B cell (primary cell): ENCODE data around the gene NGDN. TPM values are rescaled to one million over a fixed set of nuclear protein-coding genes. Genes with fewer than 3 reads are reported as not detected.

Experiments
- ATAC-seq: fragments of 200-7000 bp; cut with Tn5 transposase; one replicate; pipeline ENCODE4 v1.10.0; 2021; ENCODE audit warnings: low read depth, mild to moderate bottlenecking, moderate number of reproducible peaks, moderate library complexity
- CTCF ChIA-PET: fragments of 350-600 bp; sonication (Branson Sonifier 250); formaldehyde crosslinking; loops from one replicate; lab custom pipeline; 2021; ENCODE audit warnings: antibody characterized with exemption, inconsistent platforms; lab: Charles Lee
- POLR2A ChIA-PET: fragments of 350-600 bp; sonication (Branson Sonifier 250); formaldehyde crosslinking; loops from one replicate; lab custom pipeline; 2021; ENCODE audit warnings: antibody characterized with exemption; lab: Charles Lee
- DNase-seq: peaks from one replicate; pipeline ENCODE4 v3.0.0; 2013
- H2AFZ ChIP-seq: 2 replicates; pipeline ENCODE4 v1.6.1; 2012; ENCODE audit warnings: mild to moderate bottlenecking, low read depth, low read length; ENCODE audit not compliant: insufficient read depth, poor library complexity, severe bottlenecking
- H3K27ac ChIP-seq, 2 donors: 1 replicate in 1 of 2; 2 replicates in 1 of 2; pipeline ENCODE4 v1.5.1; 2012 to 2013; ENCODE audit warnings: low read length in 2 of 2, mild to moderate bottlenecking in 2 of 2, moderate library complexity in 1 of 2
- H3K27me3 ChIP-seq, 4 experiments: fragments of 200-600 bp in 1 of 4; sonication (generic) in 1 of 4; replicated peaks in 1 of 4; 1 replicate in 2 of 4; 2 replicates in 2 of 4; pipeline versions ENCODE4 v1.6.1 to v1.7.0; 2013 to 2016; ENCODE audit warnings: low read length in 3 of 4, mild to moderate bottlenecking in 2 of 4, mixed read lengths in 1 of 4, moderate library complexity in 1 of 4; ENCODE audit not compliant: insufficient read depth in 4 of 4, control insufficient read depth in 3 of 4; ENCODE audit errors: control extremely low read depth in 1 of 4
- H3K36me3 ChIP-seq, 2 experiments: replicated peaks in 1 of 2; 1 replicate in 1 of 2; 2 replicates in 1 of 2; pipeline versions ENCODE4 v1.6.1 to v1.7.1; 2013; ENCODE audit warnings: low read length in 1 of 2; ENCODE audit not compliant: insufficient read depth in 2 of 2, control insufficient read depth in 1 of 2; ENCODE audit errors: control extremely low read depth in 1 of 2, extremely low read depth in 1 of 2
- H3K4me1 ChIP-seq, 2 donors: fragments of 200-600 bp in 1 of 2; sonication (generic) in 1 of 2; 1 replicate in 1 of 2; 2 replicates in 1 of 2; pipeline versions ENCODE4 v1.5.1 to v1.6.1; 2013 to 2017; ENCODE audit warnings: low read length in 2 of 2; ENCODE audit not compliant: control insufficient read depth in 2 of 2, insufficient read depth in 2 of 2
- H3K4me2 ChIP-seq: replicated peaks from 2 replicates; pipeline ENCODE3; 2012; ENCODE audit warnings: mild to moderate bottlenecking, low read depth, low read length; ENCODE audit not compliant: poor library complexity, severe bottlenecking
- H3K4me3 ChIP-seq, 5 experiments: fragments of 200-600 bp in 1 of 5; sonication (generic) in 1 of 5; 1 replicate in 3 of 5; 2 replicates in 2 of 5; pipeline versions ENCODE4 v1.5.1 to v1.7.0; 2011 to 2016; ENCODE audit warnings: low read length in 4 of 5, mild to moderate bottlenecking in 4 of 5, low read depth in 2 of 5, control low read depth in 1 of 5, moderate library complexity in 1 of 5; ENCODE audit not compliant: insufficient read depth in 1 of 5; ENCODE audit errors: control extremely low read depth in 1 of 5, extremely low read depth in 1 of 5
- H3K79me2 ChIP-seq: fragments of 200-600 bp; sonication (generic); one replicate; pipeline ENCODE4 v1.6.0; 2016; ENCODE audit warnings: low read length; ENCODE audit not compliant: control insufficient read depth, insufficient read depth
- H3K9ac ChIP-seq: fragments of 200-600 bp; sonication (generic); 2 replicates; pipeline ENCODE4 v1.6.1; 2017; ENCODE audit warnings: mild to moderate bottlenecking, low read length, moderate library complexity
- H3K9me3 ChIP-seq, 3 donors: one replicate each; pipeline versions ENCODE4 v1.6.1 to v1.7.1; 2013; ENCODE audit warnings: low read length in 2 of 3; ENCODE audit not compliant: control insufficient read depth in 2 of 3, insufficient read depth in 1 of 3; ENCODE audit errors: control extremely low read depth in 1 of 3
- H4K20me1 ChIP-seq: 2 replicates; pipeline ENCODE4 v1.6.0; 2012; ENCODE audit warnings: mild to moderate bottlenecking, low read length; ENCODE audit not compliant: insufficient read depth, control insufficient read depth, poor library complexity, severe bottlenecking
- H3K27ac Mint-ChIP-seq: one replicate; pipeline ENCODE4 v1.8.0; 2021; ENCODE audit warnings: mixed read lengths
- H3K27me3 Mint-ChIP-seq: one replicate; pipeline ENCODE4 v1.8.0; 2021; ENCODE audit warnings: mixed read lengths
- H3K4me1 Mint-ChIP-seq: one replicate; pipeline ENCODE4 v1.8.0; 2021; ENCODE audit warnings: mixed read lengths
- H3K4me3 Mint-ChIP-seq: one replicate; pipeline ENCODE4 v1.8.0; 2021; ENCODE audit warnings: mixed read lengths
- H3K9me3 Mint-ChIP-seq: one replicate; pipeline ENCODE4 v1.8.0; 2022; ENCODE audit warnings: mixed read lengths; ENCODE audit not compliant: insufficient read depth
- CTCF ChIP-seq: fragments of 200-600 bp; IDR thresholded peaks from one replicate; pipeline ENCODE4 v1.8.0; 2022; ENCODE audit warnings: antibody characterized with exemption, mild to moderate bottlenecking
- EZH2 ChIP-seq: IDR thresholded peaks from 2 replicates; pipeline ENCODE4 v1.6.1; 2012; ENCODE audit warnings: borderline replicate concordance, low read depth, mild to moderate bottlenecking, moderate library complexity, low read length; ENCODE audit not compliant: insufficient read depth, poor library complexity, severe bottlenecking
- WGBS: methylation state at CpG from one replicate; pipeline ENCODE4 v1.1.5; 2013; ENCODE audit warnings: missing lambda C conversion rate; ENCODE audit not compliant: insufficient coverage; 5-methylcytosine and 5-hydroxymethylcytosine counted together
- intact Hi-C: fragments of 100-400 bp; cut with micrococcal nuclease; formaldehyde crosslinking; loops from one replicate; pipeline ENCODE4 v1.10.0; 2022
- polyA plus RNA-seq: library from polyadenylated mRNA; depleted of rRNA; stranded (reverse); fragments of >200 nt; gene quantifications from 2 replicates; pipeline ENCODE4 v1.2.3, GENCODE V29; 2012
- total RNA-seq, 2 donors: library from RNA; stranded (reverse); fragments of 120-200 nt in 1 of 2; gene quantifications; 1 replicate in 1 of 2; 2 replicates in 1 of 2; pipeline versions ENCODE4 v1.2.3 to v1.2.4, GENCODE V29; 2013 to 2022

NGDN gene
- total and polyA plus RNA-seq, 2 donors (not counting 1 experiment from before 2014, with no cell fraction given), result 66.7 to 81.8 TPM

DNA sequence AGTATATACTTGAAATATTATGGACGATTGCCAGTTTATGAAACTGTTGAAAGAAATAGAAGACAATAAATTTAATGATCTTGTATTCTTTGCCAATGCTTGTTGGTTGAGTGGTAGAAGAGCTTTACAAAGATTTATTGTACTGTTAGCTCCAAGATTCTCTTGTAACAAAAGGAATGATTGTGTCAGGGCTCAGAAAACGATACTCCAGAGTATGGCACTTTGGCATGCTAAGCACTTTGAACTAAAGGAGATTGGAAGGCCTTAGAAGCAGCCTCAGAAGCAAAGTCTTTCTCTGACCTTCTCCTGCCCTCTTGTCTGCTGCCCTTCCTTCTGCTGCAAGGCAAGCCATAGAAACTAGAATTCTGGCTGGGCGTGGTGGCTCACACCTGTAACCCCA, 4.2 kb upstream of the NGDN start:
- TF ChIP-seq EZH2 (no peak), CTCF (no peak)
- no peak overlapping the region for H2AFZ ChIP-seq
- no peaks in the 10 kb centered on the region for H3K9me3 Mint-ChIP-seq
- peaks cover 0 to 6% (median 0%) of the 10 kb centered on the region in 3 donors for H3K9me3 ChIP-seq
- DNase-seq (no peak), ATAC-seq (no peak)
- peaks cover 15% of the 10 kb centered on the region for H3K27me3 Mint-ChIP-seq
- intact Hi-C loops, result loop anchor here (5.0 kb wide), 1 partner anchor 487 kb away; the partner anchor contains the start of gene DHRS4
- no peaks in the 10 kb centered on the region for H3K36me3 ChIP-seq
- H4K20me1 ChIP-seq, result no peaks in the 10 kb centered on the region
- peaks cover 7% of the 10 kb centered on the region for H3K79me2 ChIP-seq
- CTCF ChIA-PET, result no interaction called here
- 73% methylated on average over 2 of the region's 3 CpGs for WGBS
- no peak overlapping the region for H3K4me3 ChIP-seq
- no peak overlapping the region for H3K4me3 Mint-ChIP-seq
- no peak overlapping the region for H3K27ac Mint-ChIP-seq
- H3K4me2 ChIP-seq, result no peak overlapping the region
- peaks cover 0 to 7% (median 1%) of the 10 kb centered on the region in 4 experiments for H3K27me3 ChIP-seq
- POLR2A ChIA-PET, result no interaction called here
- H3K4me1 Mint-ChIP-seq, result no peaks in the 10 kb centered on the region
- H3K27ac ChIP-seq, result no peak overlapping the region
- H3K9ac ChIP-seq, result no peak overlapping the region
- H3K4me1 ChIP-seq, result peaks cover 8 to 13% of the 10 kb centered on the region in 2 donors

- peaks cover 0 to 6% (median 0%) of the 10 kb centered on the region in 3 donors for H3K9me3 ChIP-seq
- peaks cover 18% of the 10 kb centered on the region for H3K79me2 ChIP-seq
- POLR2A ChIA-PET, result no interaction called here
- H3K27ac Mint-ChIP-seq, result no peak overlapping the region
- H3K4me2 ChIP-seq, result peak overlapping the region; percentile 68
- peaks cover 6% of the 10 kb centered on the region for H4K20me1 ChIP-seq
- peaks cover 2 to 23% of the 10 kb centered on the region in 2 experiments for H3K36me3 ChIP-seq
- H3K27me3 ChIP-seq, result no peaks in the 10 kb centered on the region
- H3K27ac ChIP-seq, result peak overlapping the region; percentile 72 to 86
- ATAC-seq (no peak), DNase-seq (no peak)
- WGBS, result 87% methylated on average over 13 of the region's 15 CpGs
- peak overlapping the region; percentile 59 for H3K9ac ChIP-seq
- intact Hi-C loops, result loop anchor here (1.0 to 5.0 kb wide), 8 partner anchors 10 to 484 kb away; partner anchors contain the start of genes AP1G2, DHRS4, HOMEZ and PABPN1
- CTCF ChIA-PET, result interaction anchor here (0.9 to 1.8 kb wide), 3 partner anchors 11 to 94 kb away, joined by 4 to 8 read pairs (median 6); partner anchors contain the start of gene THTPA
- peaks cover 11 to 15% of the 10 kb centered on the region in 2 donors for H3K4me1 ChIP-seq
- H3K27me3 Mint-ChIP-seq, result peaks cover 7% of the 10 kb centered on the region
- H3K4me3 ChIP-seq, result peak overlapping the region; percentile 52 to 94 (median 86)
- no peak overlapping the region for H3K4me3 Mint-ChIP-seq
- H3K4me1 Mint-ChIP-seq, result peaks cover 7% of the 10 kb centered on the region
- H2AFZ ChIP-seq, result peak overlapping the region; percentile 90
- no peak for TF ChIP-seq CTCF
- TF ChIP-seq EZH2, result no peak
- no peaks in the 10 kb centered on the region for H3K9me3 Mint-ChIP-seq
Observed at GRCh38 chr14:23468704-23469126, 788 bp upstream of the NGDN start.
